Measurements from ENCODE around the gene SNAP91.

The SNAP91 gene

GRCh38 chr6:83546636-83547035 is 162.3 kb downstream of the SNAP91 start:
- no peak for TF ChIP-seq ZFX (IDR thresholded peaks at IDR 0.05; ENCODE audit: borderline replicate concordance)
- no peak for TF ChIP-seq CTCF (IDR thresholded peaks at IDR 0.05)

GRCh38 chr6:83539678-83540077 is 169.2 kb downstream of the SNAP91 start:
- TF ChIP-seq CTCF (IDR thresholded peaks at IDR 0.05) (no peak), ZFX (IDR thresholded peaks at IDR 0.05; ENCODE audit: borderline replicate concordance) (no peak)
- no peak overlapping the region for H3K27ac ChIP-seq

More at GRCh38 chr6:83546636-83547035, 162.3 kb downstream of the SNAP91 start:
- H3K27ac ChIP-seq, result no peak overlapping the region

GRCh38 chr6:83536647-83537589 is 172.0 kb downstream of the SNAP91 start:
- H3K27ac ChIP-seq, result no peak overlapping the region
- TF ChIP-seq CTCF (IDR thresholded peaks at IDR 0.05) (no peak), ZFX (IDR thresholded peaks at IDR 0.05; ENCODE audit: borderline replicate concordance) (no peak)

GRCh38 chr6:83536034-83536646 is 172.8 kb downstream of the SNAP91 start:
- TF ChIP-seq CTCF (IDR thresholded peaks at IDR 0.05) (peak; percentile 92), ZFX (IDR thresholded peaks at IDR 0.05; ENCODE audit: borderline replicate concordance) (no peak)

GRCh38 chr6:83518816-83519480 is 190.0 kb downstream of the SNAP91 start:
- H3K27ac ChIP-seq, result no peak overlapping the region
- TF ChIP-seq ZFX (IDR thresholded peaks at IDR 0.05; ENCODE audit: borderline replicate concordance) (no peak), CTCF (IDR thresholded peaks at IDR 0.05) (no peak; the same call in 1 of the 2 replicates)

More at GRCh38 chr6:83536034-83536646, 172.8 kb downstream of the SNAP91 start:
- no peak overlapping the region for H3K27ac ChIP-seq

GRCh38 chr6:83517500-83517899 is 191.4 kb downstream of the SNAP91 start:
- no peak overlapping the region for H3K27ac ChIP-seq
- TF ChIP-seq ZFX (IDR thresholded peaks at IDR 0.05; ENCODE audit: borderline replicate concordance) (no peak), CTCF (IDR thresholded peaks at IDR 0.05) (no peak)
